ENCODE data around the gene OR9A2.

DNA sequence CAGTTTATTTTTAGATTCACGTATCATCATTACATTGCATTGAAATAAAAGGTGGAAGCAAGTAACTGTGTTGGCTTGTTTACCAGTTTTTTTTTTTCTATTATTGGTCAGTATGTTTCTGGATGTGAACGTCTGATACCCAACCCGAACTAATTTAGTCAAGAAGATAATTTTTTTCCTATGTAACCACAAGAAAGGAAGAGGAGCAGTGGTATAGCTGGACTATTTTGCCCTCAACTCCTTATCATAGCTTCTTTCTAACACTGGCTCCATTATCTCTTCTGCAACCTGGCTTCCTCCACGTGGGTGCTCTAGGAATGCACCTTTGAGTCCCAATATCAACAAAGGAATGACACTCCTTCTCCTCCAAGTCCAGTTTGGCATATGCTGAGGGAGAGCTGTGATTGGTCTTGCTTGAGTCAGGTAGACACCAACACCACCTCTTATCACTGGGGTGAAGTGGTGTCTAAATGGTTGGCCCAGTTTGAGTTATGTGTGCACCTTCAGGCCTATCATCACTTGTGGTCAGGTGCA is 29.4 kb downstream of the OR9A2 start:
- TF ChIP-seq, protein P1, sequence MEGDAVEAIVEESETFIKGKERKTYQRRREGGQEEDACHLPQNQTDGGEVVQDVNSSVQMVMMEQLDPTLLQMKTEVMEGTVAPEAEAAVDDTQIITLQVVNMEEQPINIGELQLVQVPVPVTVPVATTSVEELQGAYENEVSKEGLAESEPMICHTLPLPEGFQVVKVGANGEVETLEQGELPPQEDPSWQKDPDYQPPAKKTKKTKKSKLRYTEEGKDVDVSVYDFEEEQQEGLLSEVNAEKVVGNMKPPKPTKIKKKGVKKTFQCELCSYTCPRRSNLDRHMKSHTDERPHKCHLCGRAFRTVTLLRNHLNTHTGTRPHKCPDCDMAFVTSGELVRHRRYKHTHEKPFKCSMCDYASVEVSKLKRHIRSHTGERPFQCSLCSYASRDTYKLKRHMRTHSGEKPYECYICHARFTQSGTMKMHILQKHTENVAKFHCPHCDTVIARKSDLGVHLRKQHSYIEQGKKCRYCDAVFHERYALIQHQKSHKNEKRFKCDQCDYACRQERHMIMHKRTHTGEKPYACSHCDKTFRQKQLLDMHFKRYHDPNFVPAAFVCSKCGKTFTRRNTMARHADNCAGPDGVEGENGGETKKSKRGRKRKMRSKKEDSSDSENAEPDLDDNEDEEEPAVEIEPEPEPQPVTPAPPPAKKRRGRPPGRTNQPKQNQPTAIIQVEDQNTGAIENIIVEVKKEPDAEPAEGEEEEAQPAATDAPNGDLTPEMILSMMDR (IDR thresholded peaks at IDR 0.05 in 2 of 3, conservative IDR thresholded peaks at IDR 0.05 in 1 of 3; ENCODE audit: borderline replicate concordance in 1 of 3, insufficient read depth in 1 of 3, low read depth in 2 of 3, low read length in 2 of 3): no peak
- no peak for TF ChIP-seq EZH2phosphoT487 (IDR thresholded peaks at IDR 0.05; ENCODE audit: borderline replicate concordance)
- TF ChIP-seq POLR2A (IDR thresholded peaks at IDR 0.05; ENCODE audit: borderline replicate concordance, extremely low read depth, insufficient read depth, insufficient read length): no peak
- no peak for TF ChIP-seq YY1 (IDR thresholded peaks at IDR 0.05; ENCODE audit: extremely low read depth, insufficient replicate concordance, low read depth, low read length)
- TF ChIP-seq, protein P2, sequence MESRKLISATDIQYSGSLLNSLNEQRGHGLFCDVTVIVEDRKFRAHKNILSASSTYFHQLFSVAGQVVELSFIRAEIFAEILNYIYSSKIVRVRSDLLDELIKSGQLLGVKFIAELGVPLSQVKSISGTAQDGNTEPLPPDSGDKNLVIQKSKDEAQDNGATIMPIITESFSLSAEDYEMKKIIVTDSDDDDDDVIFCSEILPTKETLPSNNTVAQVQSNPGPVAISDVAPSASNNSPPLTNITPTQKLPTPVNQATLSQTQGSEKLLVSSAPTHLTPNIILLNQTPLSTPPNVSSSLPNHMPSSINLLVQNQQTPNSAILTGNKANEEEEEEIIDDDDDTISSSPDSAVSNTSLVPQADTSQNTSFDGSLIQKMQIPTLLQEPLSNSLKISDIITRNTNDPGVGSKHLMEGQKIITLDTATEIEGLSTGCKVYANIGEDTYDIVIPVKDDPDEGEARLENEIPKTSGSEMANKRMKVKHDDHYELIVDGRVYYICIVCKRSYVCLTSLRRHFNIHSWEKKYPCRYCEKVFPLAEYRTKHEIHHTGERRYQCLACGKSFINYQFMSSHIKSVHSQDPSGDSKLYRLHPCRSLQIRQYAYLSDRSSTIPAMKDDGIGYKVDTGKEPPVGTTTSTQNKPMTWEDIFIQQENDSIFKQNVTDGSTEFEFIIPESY (IDR thresholded peaks at IDR 0.05; ENCODE audit: extremely low read depth, insufficient replicate concordance, low read length): no peak
- no peak for TF ChIP-seq RAD21 (IDR thresholded peaks at IDR 0.05; ENCODE audit: low read depth)
- TF ChIP-seq SIN3A (IDR thresholded peaks at IDR 0.05; ENCODE audit: low read depth): no peak
- no peak for TF ChIP-seq SP1 (IDR thresholded peaks at IDR 0.05; ENCODE audit: low read depth)
- no peak for TF ChIP-seq SRF (IDR thresholded peaks at IDR 0.05; ENCODE audit: low read depth)
- TF ChIP-seq POLR2AphosphoS5 (IDR thresholded peaks at IDR 0.05; ENCODE audit: low read depth, low read length): no peak
- no peak for TF ChIP-seq EGR1 (IDR thresholded peaks at IDR 0.05; ENCODE audit: low read depth)
- TF ChIP-seq CEBPB (IDR thresholded peaks at IDR 0.05; ENCODE audit: low read depth): no peak
- no peak for TF ChIP-seq EZH2 (IDR thresholded peaks at IDR 0.05)
